Measurements from ENCODE around the gene RBM12.
A peak's percentile ranks its signal among the peaks of the same experiment; 100 is the strongest.

The RBM12 gene

DNA sequence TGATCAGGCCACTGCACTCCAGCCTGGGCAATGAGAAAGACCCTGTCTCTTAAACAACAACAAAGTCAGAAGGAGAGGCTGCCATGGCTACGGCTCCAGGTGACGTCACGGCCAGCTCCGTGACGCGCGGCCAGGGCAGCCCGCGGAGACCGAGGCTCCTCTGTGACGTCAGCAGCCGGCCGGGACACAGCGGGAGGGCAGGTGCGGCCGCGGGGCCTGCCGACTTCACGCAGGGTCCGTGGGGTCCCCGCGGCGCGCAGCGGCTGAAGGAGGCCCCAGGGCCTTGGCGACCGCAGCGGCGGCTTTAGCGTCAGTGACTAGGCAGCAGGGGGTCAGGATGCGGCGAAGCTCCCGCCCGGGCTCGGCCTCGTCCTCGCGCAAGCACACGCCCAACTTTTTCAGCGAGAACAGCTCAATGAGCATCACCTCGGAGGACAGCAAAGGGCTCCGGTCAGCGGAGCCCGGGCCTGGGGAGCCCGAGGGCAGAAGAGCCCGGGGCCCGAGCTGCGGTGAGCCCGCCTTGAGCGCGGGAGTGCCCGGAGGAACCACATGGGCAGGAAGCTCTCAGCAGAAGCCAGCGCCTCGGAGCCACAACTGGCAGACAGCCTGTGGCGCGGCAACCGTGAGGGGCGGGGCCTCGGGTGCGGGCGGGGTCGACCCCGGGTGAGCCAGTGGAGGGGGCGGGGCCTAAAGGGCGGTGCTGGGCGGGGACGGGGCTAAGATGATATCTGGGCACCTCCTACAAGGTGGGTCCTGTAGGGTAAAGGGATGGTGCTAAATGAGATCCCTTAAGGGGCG, 48.8 kb downstream of the RBM12 start, which contains the start of gene SPAG4:
Gene SPAG4, plus strand, starts transcription at position 163 of the 798 bp plus-strand sequence. Its CDS starts 175 bp downstream, at position 338.
- peak within 1 kb of the TSS; percentile 65 for H3K4me3 ChIP-seq (ENCODE audit: low read depth, low read length)
- DNase-seq (ENCODE audit: low read depth), result peak; percentile 100
- TF ChIP-seq POLR2A (IDR thresholded peaks at IDR 0.05; ENCODE audit: extremely low read depth, insufficient read length) (peak; percentile 75), MAX (IDR thresholded peaks at IDR 0.05; ENCODE audit: low read depth, low read length) (peak; percentile 93), MYC (IDR thresholded peaks at IDR 0.05; ENCODE audit: low read depth, low read length) (peak; percentile 93)
- TF ChIP-seq, protein P1, sequence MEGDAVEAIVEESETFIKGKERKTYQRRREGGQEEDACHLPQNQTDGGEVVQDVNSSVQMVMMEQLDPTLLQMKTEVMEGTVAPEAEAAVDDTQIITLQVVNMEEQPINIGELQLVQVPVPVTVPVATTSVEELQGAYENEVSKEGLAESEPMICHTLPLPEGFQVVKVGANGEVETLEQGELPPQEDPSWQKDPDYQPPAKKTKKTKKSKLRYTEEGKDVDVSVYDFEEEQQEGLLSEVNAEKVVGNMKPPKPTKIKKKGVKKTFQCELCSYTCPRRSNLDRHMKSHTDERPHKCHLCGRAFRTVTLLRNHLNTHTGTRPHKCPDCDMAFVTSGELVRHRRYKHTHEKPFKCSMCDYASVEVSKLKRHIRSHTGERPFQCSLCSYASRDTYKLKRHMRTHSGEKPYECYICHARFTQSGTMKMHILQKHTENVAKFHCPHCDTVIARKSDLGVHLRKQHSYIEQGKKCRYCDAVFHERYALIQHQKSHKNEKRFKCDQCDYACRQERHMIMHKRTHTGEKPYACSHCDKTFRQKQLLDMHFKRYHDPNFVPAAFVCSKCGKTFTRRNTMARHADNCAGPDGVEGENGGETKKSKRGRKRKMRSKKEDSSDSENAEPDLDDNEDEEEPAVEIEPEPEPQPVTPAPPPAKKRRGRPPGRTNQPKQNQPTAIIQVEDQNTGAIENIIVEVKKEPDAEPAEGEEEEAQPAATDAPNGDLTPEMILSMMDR (IDR thresholded peaks at IDR 0.05; ENCODE audit: low read depth, low read length), result no peak

DNA sequence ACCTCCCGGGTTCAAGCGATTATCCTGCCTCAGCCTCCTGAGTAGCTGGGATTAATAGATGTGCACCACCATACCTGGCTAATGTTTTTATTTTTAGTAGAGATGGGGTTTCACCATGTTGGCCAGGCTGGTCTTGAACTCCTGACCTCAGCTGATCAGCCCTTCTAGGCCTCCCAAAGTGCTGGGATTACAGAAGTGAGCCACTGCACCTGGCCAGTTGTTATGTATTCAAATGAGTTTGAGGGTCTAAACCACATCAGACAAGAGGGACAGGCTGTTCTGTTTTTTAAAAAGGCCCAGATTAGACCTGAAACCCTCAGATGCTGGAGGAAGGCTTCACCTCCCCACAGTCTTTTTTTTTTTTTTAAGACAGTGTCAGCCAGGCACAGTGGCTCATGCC, 53.2 kb downstream of the RBM12 start:
- H3K4me3 ChIP-seq (ENCODE audit: low read depth, low read length), result no peak overlapping the region
- TF ChIP-seq, protein P1 (IDR thresholded peaks at IDR 0.05; ENCODE audit: low read depth, low read length), result no peak
- TF ChIP-seq POLR2A (IDR thresholded peaks at IDR 0.05; ENCODE audit: extremely low read depth, insufficient read length), result no peak
- TF ChIP-seq MYC (IDR thresholded peaks at IDR 0.05; ENCODE audit: low read depth, low read length), result no peak
- TF ChIP-seq MAX (IDR thresholded peaks at IDR 0.05; ENCODE audit: low read depth, low read length), result no peak
- no peak for DNase-seq (ENCODE audit: low read depth)

- no peak for TF ChIP-seq POLR2A (IDR thresholded peaks at IDR 0.05; ENCODE audit: extremely low read depth, insufficient read length)
- TF ChIP-seq MYC (IDR thresholded peaks at IDR 0.05; ENCODE audit: low read depth, low read length), result no peak
- no peak for TF ChIP-seq MAX (IDR thresholded peaks at IDR 0.05; ENCODE audit: low read depth, low read length)
- TF ChIP-seq, protein P1 (IDR thresholded peaks at IDR 0.05; ENCODE audit: low read depth, low read length), result no peak
- no peak overlapping the region for H3K4me3 ChIP-seq (ENCODE audit: low read depth, low read length)
- no peak for DNase-seq (ENCODE audit: low read depth)
These were observed 53.8 kb downstream of the RBM12 start for GRCh38 chr20:35610833-35611427.

DNA sequence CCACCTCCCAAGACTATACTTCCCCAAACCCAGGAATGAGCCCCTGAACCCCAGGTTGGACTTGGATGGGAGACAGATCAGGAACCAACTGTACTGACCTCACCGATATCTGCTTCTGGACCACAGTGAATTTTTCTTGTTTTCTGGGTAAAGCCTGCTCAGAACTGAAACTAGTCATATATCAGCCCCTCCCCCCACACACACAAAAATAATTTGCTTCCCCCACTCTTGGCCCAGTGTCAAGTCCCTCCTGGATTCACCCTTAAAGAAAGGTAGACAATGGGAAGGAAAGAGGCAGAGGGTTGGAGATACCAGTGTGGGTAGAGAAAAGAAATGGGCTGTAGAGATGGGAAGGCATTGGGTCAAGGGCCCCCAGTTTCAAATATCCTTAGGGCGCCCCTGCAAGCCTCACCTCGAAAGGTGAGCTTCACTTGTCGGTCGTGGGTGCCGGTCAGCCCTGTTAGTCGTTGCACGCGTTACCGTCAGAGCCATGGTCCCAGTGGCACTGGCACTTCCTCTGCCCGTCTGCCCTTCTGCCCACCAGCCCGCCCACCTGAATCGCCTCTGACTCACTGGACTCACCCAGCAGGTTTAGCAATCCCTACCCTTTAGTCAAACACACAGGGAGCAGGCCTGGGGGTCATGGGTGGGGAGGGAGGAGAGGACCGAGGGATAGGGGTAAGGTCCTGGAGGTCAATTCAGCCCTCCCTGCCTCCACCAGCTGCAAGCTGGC, 57.5 kb downstream of the RBM12 start:
- DNase-seq (ENCODE audit: low read depth), result no peak
- no peak overlapping the region for H3K4me3 ChIP-seq (ENCODE audit: low read depth, low read length)
- TF ChIP-seq, protein P1 (IDR thresholded peaks at IDR 0.05; ENCODE audit: low read depth, low read length), result no peak
- no peak for TF ChIP-seq MAX (IDR thresholded peaks at IDR 0.05; ENCODE audit: low read depth, low read length)
- no peak for TF ChIP-seq MYC (IDR thresholded peaks at IDR 0.05; ENCODE audit: low read depth, low read length)
- TF ChIP-seq POLR2A (IDR thresholded peaks at IDR 0.05; ENCODE audit: extremely low read depth, insufficient read length), result no peak

DNA sequence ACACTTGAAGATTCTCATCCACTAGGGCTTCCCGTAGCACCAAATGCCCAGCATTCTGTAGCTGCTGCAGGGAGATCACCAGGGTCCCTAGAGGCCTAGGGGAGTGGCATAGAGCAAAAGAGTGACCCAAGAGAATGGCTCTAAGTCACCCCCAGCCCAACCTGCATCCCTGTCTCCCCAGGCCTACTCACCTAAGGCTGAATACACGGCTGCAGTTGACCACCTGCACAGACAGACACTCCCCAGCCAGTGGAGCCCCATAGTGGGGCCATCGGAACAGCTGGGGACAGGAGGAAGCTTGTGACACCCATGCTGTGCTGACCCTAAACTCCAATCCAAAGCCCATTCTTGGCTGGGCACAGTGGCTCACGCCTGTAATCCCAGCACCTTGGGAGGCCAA, 58.6 kb downstream of the RBM12 start:
- TF ChIP-seq POLR2A (IDR thresholded peaks at IDR 0.05; ENCODE audit: extremely low read depth, insufficient read length) (no peak), MYC (IDR thresholded peaks at IDR 0.05; ENCODE audit: low read depth, low read length) (no peak), MAX (IDR thresholded peaks at IDR 0.05; ENCODE audit: low read depth, low read length) (no peak)
- TF ChIP-seq, protein P1 (IDR thresholded peaks at IDR 0.05; ENCODE audit: low read depth, low read length), result no peak
- no peak for DNase-seq (ENCODE audit: low read depth)
- H3K4me3 ChIP-seq (ENCODE audit: low read depth, low read length), result no peak overlapping the region
